MCF 10A (cell line): Measurements from ENCODE around the gene AIFM2. TPM values are rescaled to one million over a fixed set of nuclear protein-coding genes. Genes with fewer than 3 reads are reported as not detected.
A peak's percentile ranks its signal among the peaks of the same experiment; 100 is the strongest.
"Not testable (repeated sequence)": the region's sequence is repeated elsewhere in the genome, so short reads cannot be mapped to it uniquely, and the experiment has no call there.

Source experiments
- BruUV-seq: library from RNA; stranded (reverse); fragments of 400-500 nt; replicated peaks from 2 replicates; lab custom pipeline; 2021; lab: Mats Ljungman, UMichigan
- CTCF ChIA-PET: fragments of 300-600 bp; sonication (Branson Sonifier 250); formaldehyde crosslinking; extraction: SDS; loops from one replicate; lab custom pipeline; 2021; ENCODE audit warnings: antibody characterized with exemption, inconsistent platforms; lab: Yijun Ruan, JAX
- POLR2A ChIA-PET: fragments of 300-600, 350-650 bp; sonication (Branson Sonifier 250); formaldehyde crosslinking; extraction: SDS; loops from one replicate; lab custom pipeline; 2020; ENCODE audit warnings: antibody characterized with exemption, inconsistent platforms; lab: Yijun Ruan, JAX
- DNase-seq: peaks from one replicate; pipeline ENCODE4 v3.0.0-alpha.2; 2018; ENCODE audit not compliant: unreplicated experiment
- H3K27ac Mint-ChIP-seq: one replicate; pipeline ENCODE4 v1.8.0; 2022; ENCODE audit warnings: mild to moderate bottlenecking, low read depth, mixed read lengths; ENCODE audit not compliant: unreplicated experiment
- H3K27me3 Mint-ChIP-seq: one replicate; pipeline ENCODE4 v1.8.0; 2022; ENCODE audit warnings: mixed read lengths; ENCODE audit not compliant: insufficient read depth, unreplicated experiment
- H3K36me3 Mint-ChIP-seq: one replicate; pipeline ENCODE4 v1.8.0; 2022; ENCODE audit warnings: mild to moderate bottlenecking, moderate library complexity, mixed read lengths; ENCODE audit not compliant: insufficient read depth, unreplicated experiment
- H3K4me1 Mint-ChIP-seq: one replicate; pipeline ENCODE4 v1.8.0; 2022; ENCODE audit warnings: mixed read lengths; ENCODE audit not compliant: insufficient read depth, unreplicated experiment
- H3K4me3 Mint-ChIP-seq: one replicate; pipeline ENCODE4 v1.8.0; 2022; ENCODE audit warnings: mild to moderate bottlenecking, moderate library complexity, mixed read lengths; ENCODE audit not compliant: unreplicated experiment
- H3K9me3 Mint-ChIP-seq: one replicate; pipeline ENCODE4 v1.8.0; 2022; ENCODE audit warnings: mixed read lengths; ENCODE audit not compliant: unreplicated experiment
- CTCF ChIP-seq: fragments of 200-600 bp; IDR thresholded peaks from one replicate; pipeline ENCODE4 v1.8.0; 2022; ENCODE audit warnings: antibody characterized with exemption, mild to moderate bottlenecking; ENCODE audit not compliant: unreplicated experiment
- intact Hi-C: fragments of 100-400 bp; cut with micrococcal nuclease; formaldehyde crosslinking; loops from 2 replicates; pipeline ENCODE4 v1.14.1; 2022
- total RNA-seq: library from RNA; stranded (reverse); gene quantifications from 2 replicates; pipeline ENCODE4 v1.2.3, GENCODE V29; 2022

Gene AIFM2
- total RNA-seq, 1 experiment from 2014 or later = 19.2 TPM

GRCh38 chr10:70163448-70163847 lies 30.8 kb upstream of the AIFM2 start:
- no peak overlapping the region for H3K4me3 Mint-ChIP-seq
- peaks cover 41% of the 10 kb centered on the region for H3K4me1 Mint-ChIP-seq
- intact Hi-C loops = no loop called here
- H3K27ac Mint-ChIP-seq = no peak overlapping the region
- no peaks in the 10 kb centered on the region for H3K9me3 Mint-ChIP-seq
- ChIA-PET CTCF (interaction anchor here (0.9 kb wide), 1 partner anchor 17 kb away, joined by 5 read pairs; the partner anchor contains the start of gene TYSND1), POLR2A (interaction anchor here (3.0 kb wide), 1 partner anchor 16 kb away, joined by 13 read pairs; the partner anchor contains the start of gene TYSND1)
- no peak for DNase-seq
- H3K27me3 Mint-ChIP-seq = no peaks in the 10 kb centered on the region
- TF ChIP-seq CTCF = no peak
- peaks cover 72% of the 10 kb centered on the region for H3K36me3 Mint-ChIP-seq
- BruUV-seq = no TSS peak

GRCh38 chr10:70162892-70163201 lies 30.2 kb upstream of the AIFM2 start:
- intact Hi-C loops = no loop called here
- no peak overlapping the region for H3K4me3 Mint-ChIP-seq
- CTCF ChIA-PET = interaction anchor here (0.9 kb wide), 1 partner anchor 16 kb away, joined by 5 read pairs; the partner anchor contains the start of gene TYSND1
- DNase-seq = no peak
- BruUV-seq = no TSS peak
- H3K27ac Mint-ChIP-seq = peak overlapping the region; percentile 75
- peaks cover 36% of the 10 kb centered on the region for H3K4me1 Mint-ChIP-seq
- POLR2A ChIA-PET = interaction anchor here (3.0 kb wide), 1 partner anchor 16 kb away, joined by 13 read pairs; the partner anchor contains the start of gene TYSND1
- TF ChIP-seq CTCF = no peak
- H3K9me3 Mint-ChIP-seq = no peaks in the 10 kb centered on the region
- no peaks in the 10 kb centered on the region for H3K27me3 Mint-ChIP-seq
- peaks cover 73% of the 10 kb centered on the region for H3K36me3 Mint-ChIP-seq

- H3K9me3 Mint-ChIP-seq = no peaks in the 10 kb centered on the region
- no peak for DNase-seq
- peaks cover 34% of the 10 kb centered on the region for H3K4me1 Mint-ChIP-seq
- H3K27me3 Mint-ChIP-seq = no peaks in the 10 kb centered on the region
- peaks cover 73% of the 10 kb centered on the region for H3K36me3 Mint-ChIP-seq
- intact Hi-C loops = no loop called here
- H3K4me3 Mint-ChIP-seq = no peak overlapping the region
- TF ChIP-seq CTCF = no peak
- no TSS peak for BruUV-seq
- peak overlapping the region; percentile 75 for H3K27ac Mint-ChIP-seq
- ChIA-PET POLR2A (interaction anchor here (1.5 to 3.0 kb wide), 3 partner anchors 8 to 31 kb away, joined by 6 to 21 read pairs (median 13); partner anchors contain the start of genes SAR1A and TYSND1), CTCF (interaction anchor here (0.6 kb wide), 1 partner anchor 274 kb away, joined by 3 read pairs; no protein-coding TSS in a partner anchor)
Measured at GRCh38 chr10:70162151-70162891, 29.7 kb upstream of the AIFM2 start.

- no TSS peak for BruUV-seq
- Mint-ChIP-seq H3K9me3 (no peaks in the 10 kb centered on the region), H3K4me3 (no peak overlapping the region), H3K27me3 (no peaks in the 10 kb centered on the region), H3K27ac (no peak overlapping the region), H3K36me3 (peaks cover 74% of the 10 kb centered on the region), H3K4me1 (peaks cover 30% of the 10 kb centered on the region)
- no peak for DNase-seq
- no peak for TF ChIP-seq CTCF
- intact Hi-C loops = no loop called here
- CTCF ChIA-PET = interaction anchor here (0.8 to 1.6 kb wide), 2 partner anchors 9 to 13 kb away, joined by 3 to 4 read pairs; no protein-coding TSS in a partner anchor
- POLR2A ChIA-PET = interaction anchor here (0.9 to 3.0 kb wide), 5 partner anchors 9 to 32 kb away, joined by 5 to 21 read pairs (median 13); partner anchors contain the start of genes SAR1A and TYSND1
Measured at GRCh38 chr10:70160798-70161197, 28.2 kb upstream of the AIFM2 start.

- ChIA-PET POLR2A (interaction anchor here (0.6 to 1.4 kb wide), 6 partner anchors 9 to 325 kb away, joined by 3 to 6 read pairs (median 4); partner anchors contain the start of genes EIF4EBP2 and TYSND1), CTCF (interaction anchor here (1.0 to 1.5 kb wide), 2 partner anchors 43 to 206 kb away, joined by 3 to 6 read pairs; no protein-coding TSS in a partner anchor)
- Mint-ChIP-seq H3K36me3 (peaks cover 74% of the 10 kb centered on the region), H3K4me1 (peaks cover 25% of the 10 kb centered on the region)
- DNase-seq, BruUV-seq, H3K4me3 Mint-ChIP-seq, H3K9me3 Mint-ChIP-seq, H3K27me3 Mint-ChIP-seq, intact Hi-C loops, H3K27ac Mint-ChIP-seq: not testable (repeated sequence)
Measured at GRCh38 chr10:70159366-70159765, 26.7 kb upstream of the AIFM2 start.
